Panc1 (cell line): ENCODE measurements around the gene SPCS3. TPM values are rescaled to one million over a fixed set of nuclear protein-coding genes. Genes with fewer than 3 reads are reported as not detected.

Source experiments
- ATAC-seq: fragments of 200-7000 bp; cut with Tn5 transposase; 2 replicates; pipeline ENCODE4 v1.9.1; 2020; ENCODE audit warnings: mild to moderate bottlenecking, moderate library complexity
- BruUV-seq: library from RNA; stranded (reverse); fragments of 400-500 nt; replicated peaks from 2 replicates; lab custom pipeline; 2021; lab: Mats Ljungman, UMichigan
- CTCF ChIA-PET: fragments of 300-600 bp; sonication (Branson Sonifier 250); formaldehyde crosslinking; loops from one replicate; lab custom pipeline; 2022; ENCODE audit warnings: antibody characterized with exemption; lab: Charles Lee
- POLR2A ChIA-PET: fragments of 300-600 bp; sonication (Branson Sonifier 250); formaldehyde crosslinking; loops from one replicate; lab custom pipeline; 2022; ENCODE audit warnings: antibody characterized with exemption; lab: Charles Lee
- DNase-seq: peaks from one replicate; pipeline ENCODE4 v3.0.0-alpha.2; 2010; ENCODE audit warnings: low read depth, low spot score
- H3K27ac ChIP-seq: 2 replicates; pipeline ENCODE4 v1.5.1; 2011; ENCODE audit warnings: mild to moderate bottlenecking, low read length, inconsistent platforms
- H3K27me3 ChIP-seq: fragments of 200-500 bp; sonication (Bioruptor generic); 2 replicates; pipeline ENCODE4 v1.6.0; 2014; ENCODE audit warnings: low read length, inconsistent platforms; ENCODE audit not compliant: control insufficient read depth, insufficient read depth
- H3K36me3 ChIP-seq: fragments of 200-500 bp; sonication (Bioruptor generic); 2 replicates; pipeline ENCODE4 v1.5.1; 2014; ENCODE audit warnings: inconsistent platforms, mild to moderate bottlenecking, low read length, moderate library complexity; ENCODE audit not compliant: control insufficient read depth, insufficient read depth
- H3K4me1 ChIP-seq: 2 replicates; pipeline ENCODE4 v1.5.1; 2011; ENCODE audit warnings: inconsistent platforms, mild to moderate bottlenecking, low read length, moderate library complexity; ENCODE audit not compliant: control insufficient read depth, insufficient read depth
- H3K4me3 ChIP-seq, 2 experiments: 2 replicates each; pipeline ENCODE4 v1.5.1; 2011 to 2012; ENCODE audit warnings: low read depth in 2 of 2, low read length in 2 of 2, mild to moderate bottlenecking in 2 of 2, inconsistent platforms in 1 of 2, moderate library complexity in 1 of 2
- H3K9me3 ChIP-seq: fragments of 200-500 bp; sonication (Bioruptor generic); 2 replicates; pipeline ENCODE4 v1.5.1; 2014; ENCODE audit warnings: low read depth, mild to moderate bottlenecking, inconsistent platforms, low read length, moderate library complexity; ENCODE audit not compliant: control insufficient read depth, insufficient read depth
- POLR2AphosphoS5 ChIP-seq: IDR thresholded peaks from 2 replicates; pipeline ENCODE4 v1.6.1; 2012; ENCODE audit warnings: mild to moderate bottlenecking, low read depth, low read length, moderate library complexity
- SIN3A ChIP-seq: IDR thresholded peaks from 2 replicates; pipeline ENCODE4 v1.6.1; 2012; ENCODE audit warnings: low read depth, mild to moderate bottlenecking, low read length, moderate library complexity, borderline replicate concordance; ENCODE audit not compliant: insufficient read depth
- TCF7L2 ChIP-seq: IDR thresholded peaks from 2 replicates; pipeline ENCODE4 v1.6.1; 2011; ENCODE audit warnings: mild to moderate bottlenecking, low read depth, low read length, inconsistent platforms
- in situ Hi-C: cut with HindIII; loops from 2 replicates; pipeline ENCODE4 v1.10.0; 2016; ENCODE audit warnings: low sequenced_read_pairs, low pct_unique_long_range_greater_than_20kb
- intact Hi-C: fragments of 100-400 bp; cut with micrococcal nuclease; formaldehyde crosslinking; loops from one replicate; pipeline ENCODE4 v1.10.0; 2022; ENCODE audit not compliant: unreplicated experiment
- total RNA-seq: library from RNA; stranded (reverse); gene quantifications from one replicate; pipeline ENCODE4 v1.2.1, GENCODE V29; 2021; ENCODE audit not compliant: unreplicated experiment
- TF ChIP-seq, protein P1 (sequence below), 2 experiments: IDR thresholded peaks; 2 replicates each; pipeline ENCODE4 v1.6.1; 2011 to 2012; ENCODE audit warnings: low read depth in 2 of 2, control low read depth in 1 of 2, low read length in 1 of 2, mild to moderate bottlenecking in 1 of 2, moderate library complexity in 1 of 2; ENCODE audit not compliant: insufficient read depth in 1 of 2
- TF ChIP-seq, protein P2 (sequence below): fragments of 450-650 bp; IDR thresholded peaks from 2 replicates; pipeline ENCODE4 v1.5.1; 2017; ENCODE audit warnings: mild to moderate bottlenecking

SPCS3 gene
- total RNA-seq, 1 experiment from 2014 or later = 78.5 TPM

DNA sequence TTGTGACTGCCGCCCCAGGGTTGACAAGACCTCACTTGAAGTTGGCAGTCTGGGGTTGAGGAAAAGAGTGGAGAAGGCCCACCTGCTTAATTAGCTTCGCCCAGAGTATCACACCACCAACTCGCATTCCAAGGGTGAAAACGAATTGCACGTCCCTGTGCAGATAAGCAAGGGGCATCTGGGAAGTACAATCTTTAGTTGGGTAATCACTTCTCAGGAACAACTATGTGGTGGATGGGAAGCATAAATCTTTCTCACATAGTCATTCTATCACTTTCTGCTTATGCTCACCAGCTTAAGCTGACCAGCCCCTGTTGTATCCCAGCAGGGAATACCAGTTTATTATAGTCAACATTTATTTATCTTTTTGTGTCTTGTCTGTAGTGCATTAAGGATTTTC, 14.3 kb downstream of the SPCS3 start:
- Histone ChIP-seq H3K9me3 (no peaks in the 10 kb centered on the region), H3K4me1 (no peaks in the 10 kb centered on the region), H3K27ac (no peak overlapping the region), H3K4me3 (no peak overlapping the region), H3K27me3 (no peaks in the 10 kb centered on the region), H3K36me3 (peaks cover 4% of the 10 kb centered on the region; the same call in 1 of the 2 replicates)
- TF ChIP-seq, protein P1, sequence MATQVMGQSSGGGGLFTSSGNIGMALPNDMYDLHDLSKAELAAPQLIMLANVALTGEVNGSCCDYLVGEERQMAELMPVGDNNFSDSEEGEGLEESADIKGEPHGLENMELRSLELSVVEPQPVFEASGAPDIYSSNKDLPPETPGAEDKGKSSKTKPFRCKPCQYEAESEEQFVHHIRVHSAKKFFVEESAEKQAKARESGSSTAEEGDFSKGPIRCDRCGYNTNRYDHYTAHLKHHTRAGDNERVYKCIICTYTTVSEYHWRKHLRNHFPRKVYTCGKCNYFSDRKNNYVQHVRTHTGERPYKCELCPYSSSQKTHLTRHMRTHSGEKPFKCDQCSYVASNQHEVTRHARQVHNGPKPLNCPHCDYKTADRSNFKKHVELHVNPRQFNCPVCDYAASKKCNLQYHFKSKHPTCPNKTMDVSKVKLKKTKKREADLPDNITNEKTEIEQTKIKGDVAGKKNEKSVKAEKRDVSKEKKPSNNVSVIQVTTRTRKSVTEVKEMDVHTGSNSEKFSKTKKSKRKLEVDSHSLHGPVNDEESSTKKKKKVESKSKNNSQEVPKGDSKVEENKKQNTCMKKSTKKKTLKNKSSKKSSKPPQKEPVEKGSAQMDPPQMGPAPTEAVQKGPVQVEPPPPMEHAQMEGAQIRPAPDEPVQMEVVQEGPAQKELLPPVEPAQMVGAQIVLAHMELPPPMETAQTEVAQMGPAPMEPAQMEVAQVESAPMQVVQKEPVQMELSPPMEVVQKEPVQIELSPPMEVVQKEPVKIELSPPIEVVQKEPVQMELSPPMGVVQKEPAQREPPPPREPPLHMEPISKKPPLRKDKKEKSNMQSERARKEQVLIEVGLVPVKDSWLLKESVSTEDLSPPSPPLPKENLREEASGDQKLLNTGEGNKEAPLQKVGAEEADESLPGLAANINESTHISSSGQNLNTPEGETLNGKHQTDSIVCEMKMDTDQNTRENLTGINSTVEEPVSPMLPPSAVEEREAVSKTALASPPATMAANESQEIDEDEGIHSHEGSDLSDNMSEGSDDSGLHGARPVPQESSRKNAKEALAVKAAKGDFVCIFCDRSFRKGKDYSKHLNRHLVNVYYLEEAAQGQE (IDR thresholded peaks at IDR 0.05; ENCODE audit: insufficient read depth in 1 of 2, low read depth in 2 of 2, low read length in 1 of 2) = no peak
- no peak for TF ChIP-seq POLR2AphosphoS5
- in situ Hi-C loops = no loop called here
- ChIA-PET CTCF (no interaction called here), POLR2A (no interaction called here)
- no peak for DNase-seq
- intact Hi-C loops = no loop called here
- no TSS peak for BruUV-seq
- no peak for ATAC-seq

DNA sequence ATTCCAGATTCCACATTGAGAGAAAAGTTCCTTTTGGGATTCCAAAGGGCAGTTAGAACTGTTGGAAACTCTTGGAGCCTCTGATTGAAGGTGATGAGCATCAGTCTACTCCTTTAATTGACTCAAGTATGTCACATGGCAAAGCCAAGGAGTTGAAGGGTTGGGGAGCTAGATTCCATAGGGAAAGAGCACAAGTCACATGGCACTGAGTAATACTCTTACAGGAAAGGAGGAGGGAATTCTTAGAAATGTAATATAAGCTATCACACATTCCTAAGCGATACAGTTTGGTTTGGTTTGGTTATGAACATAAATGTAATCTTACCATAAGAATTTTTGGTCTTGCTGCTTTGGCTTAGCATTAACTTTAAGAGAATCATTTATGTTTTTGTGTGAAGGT, 15.7 kb downstream of the SPCS3 start:
- intact Hi-C loops = no loop called here
- H3K4me3 ChIP-seq = no peak overlapping the region
- H3K27ac ChIP-seq = no peak overlapping the region
- TF ChIP-seq, protein P2, sequence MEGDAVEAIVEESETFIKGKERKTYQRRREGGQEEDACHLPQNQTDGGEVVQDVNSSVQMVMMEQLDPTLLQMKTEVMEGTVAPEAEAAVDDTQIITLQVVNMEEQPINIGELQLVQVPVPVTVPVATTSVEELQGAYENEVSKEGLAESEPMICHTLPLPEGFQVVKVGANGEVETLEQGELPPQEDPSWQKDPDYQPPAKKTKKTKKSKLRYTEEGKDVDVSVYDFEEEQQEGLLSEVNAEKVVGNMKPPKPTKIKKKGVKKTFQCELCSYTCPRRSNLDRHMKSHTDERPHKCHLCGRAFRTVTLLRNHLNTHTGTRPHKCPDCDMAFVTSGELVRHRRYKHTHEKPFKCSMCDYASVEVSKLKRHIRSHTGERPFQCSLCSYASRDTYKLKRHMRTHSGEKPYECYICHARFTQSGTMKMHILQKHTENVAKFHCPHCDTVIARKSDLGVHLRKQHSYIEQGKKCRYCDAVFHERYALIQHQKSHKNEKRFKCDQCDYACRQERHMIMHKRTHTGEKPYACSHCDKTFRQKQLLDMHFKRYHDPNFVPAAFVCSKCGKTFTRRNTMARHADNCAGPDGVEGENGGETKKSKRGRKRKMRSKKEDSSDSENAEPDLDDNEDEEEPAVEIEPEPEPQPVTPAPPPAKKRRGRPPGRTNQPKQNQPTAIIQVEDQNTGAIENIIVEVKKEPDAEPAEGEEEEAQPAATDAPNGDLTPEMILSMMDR = no peak
- no peak for TF ChIP-seq POLR2AphosphoS5
- TF ChIP-seq SIN3A = no peak
- TF ChIP-seq, protein P1 (IDR thresholded peaks at IDR 0.05; ENCODE audit: insufficient read depth in 1 of 2, low read depth in 2 of 2, low read length in 1 of 2) = no peak
- no peak for TF ChIP-seq TCF7L2
- ChIA-PET POLR2A (no interaction called here), CTCF (no interaction called here)
- ATAC-seq (no peak), DNase-seq (no peak)
- BruUV-seq = no TSS peak
- in situ Hi-C loops = no loop called here
- H3K27me3 ChIP-seq = no peaks in the 10 kb centered on the region
- no peaks in the 10 kb centered on the region for H3K9me3 ChIP-seq
- H3K36me3 ChIP-seq = no peaks in the 10 kb centered on the region
- no peaks in the 10 kb centered on the region for H3K4me1 ChIP-seq
